OCI-LY7 (cell line): ENCODE data around the gene TOP2B.

ENCODE experiments used
- EZH2phosphoT487 ChIP-seq: fragments of 200-600 bp; sonication (generic); IDR thresholded peaks from 2 replicates; pipeline ENCODE4 v1.6.1; 2018; ENCODE audit warnings: low read depth, borderline replicate concordance, mild to moderate bottlenecking, mixed run types, antibody characterized with exemption, low read length, moderate library complexity, mixed read lengths
- TF ChIP-seq, protein P1 (sequence below): fragments of 200-600 bp; sonication (generic); conservative IDR thresholded peaks from 2 replicates; pipeline ENCODE4 v1.5.1; 2014; ENCODE audit warnings: mild to moderate bottlenecking, antibody characterized with exemption, low read length, moderate library complexity, mixed read lengths

DNA sequence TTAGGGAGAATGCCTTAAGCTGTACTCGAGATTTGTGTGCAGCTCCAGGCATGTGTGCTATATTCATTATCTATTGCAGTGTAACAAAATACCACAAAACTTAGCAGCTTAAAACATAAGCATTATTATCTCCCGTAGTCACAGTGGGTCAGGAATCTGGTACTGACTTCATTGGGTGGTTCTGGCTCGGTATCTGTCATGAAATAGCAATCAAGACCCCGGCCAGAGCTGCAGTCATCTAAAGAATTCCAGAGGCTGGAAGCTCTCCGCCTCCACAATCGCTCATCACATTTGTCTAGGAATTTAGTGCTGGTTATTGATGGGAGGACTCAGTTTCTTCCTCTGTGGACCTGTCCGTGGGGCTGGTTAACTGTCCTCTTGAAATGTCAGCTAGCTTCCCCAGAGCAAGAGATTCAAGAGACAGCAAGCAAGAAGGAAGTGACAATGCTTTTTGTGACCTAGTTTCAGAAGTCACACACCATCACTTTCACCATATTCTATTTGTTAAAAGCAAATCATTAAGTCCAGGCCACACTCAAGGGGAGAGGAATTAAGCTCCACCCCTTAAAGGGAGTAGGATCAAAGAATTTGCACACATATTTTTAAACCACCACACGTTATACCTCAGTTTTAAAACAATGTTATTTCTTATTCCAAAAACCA, 76.1 kb downstream of the TOP2B start:
- TF ChIP-seq, protein P1, sequence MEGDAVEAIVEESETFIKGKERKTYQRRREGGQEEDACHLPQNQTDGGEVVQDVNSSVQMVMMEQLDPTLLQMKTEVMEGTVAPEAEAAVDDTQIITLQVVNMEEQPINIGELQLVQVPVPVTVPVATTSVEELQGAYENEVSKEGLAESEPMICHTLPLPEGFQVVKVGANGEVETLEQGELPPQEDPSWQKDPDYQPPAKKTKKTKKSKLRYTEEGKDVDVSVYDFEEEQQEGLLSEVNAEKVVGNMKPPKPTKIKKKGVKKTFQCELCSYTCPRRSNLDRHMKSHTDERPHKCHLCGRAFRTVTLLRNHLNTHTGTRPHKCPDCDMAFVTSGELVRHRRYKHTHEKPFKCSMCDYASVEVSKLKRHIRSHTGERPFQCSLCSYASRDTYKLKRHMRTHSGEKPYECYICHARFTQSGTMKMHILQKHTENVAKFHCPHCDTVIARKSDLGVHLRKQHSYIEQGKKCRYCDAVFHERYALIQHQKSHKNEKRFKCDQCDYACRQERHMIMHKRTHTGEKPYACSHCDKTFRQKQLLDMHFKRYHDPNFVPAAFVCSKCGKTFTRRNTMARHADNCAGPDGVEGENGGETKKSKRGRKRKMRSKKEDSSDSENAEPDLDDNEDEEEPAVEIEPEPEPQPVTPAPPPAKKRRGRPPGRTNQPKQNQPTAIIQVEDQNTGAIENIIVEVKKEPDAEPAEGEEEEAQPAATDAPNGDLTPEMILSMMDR: no peak
- TF ChIP-seq EZH2phosphoT487: no peak
